ENCODE measurements around the gene CCR5AS.
"Not testable (repeated sequence)": the region's sequence is repeated elsewhere in the genome, so short reads cannot be mapped to it uniquely, and the experiment has no call there.

Gene CCR5AS

DNA sequence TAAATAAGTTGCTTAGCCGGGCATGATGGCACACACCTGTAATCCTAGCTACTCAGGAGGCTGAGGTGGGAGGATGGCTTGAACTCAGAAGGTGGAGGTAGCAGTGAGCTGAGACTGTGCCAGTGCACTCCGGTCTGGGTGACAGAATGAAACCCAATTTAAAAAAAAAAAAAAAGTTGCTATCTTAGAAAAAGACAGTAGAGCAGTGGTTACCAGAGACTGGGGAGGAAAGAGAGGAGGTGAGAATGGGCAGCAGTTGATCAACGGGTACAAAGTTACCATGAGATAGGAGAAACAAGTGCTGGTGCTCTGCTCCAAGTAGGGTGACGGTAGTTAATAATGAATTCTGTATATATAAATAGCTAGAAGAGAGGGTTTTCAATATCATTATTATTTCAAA, 53.8 kb downstream of the CCR5AS start:
- no peak for DNase-seq

DNA sequence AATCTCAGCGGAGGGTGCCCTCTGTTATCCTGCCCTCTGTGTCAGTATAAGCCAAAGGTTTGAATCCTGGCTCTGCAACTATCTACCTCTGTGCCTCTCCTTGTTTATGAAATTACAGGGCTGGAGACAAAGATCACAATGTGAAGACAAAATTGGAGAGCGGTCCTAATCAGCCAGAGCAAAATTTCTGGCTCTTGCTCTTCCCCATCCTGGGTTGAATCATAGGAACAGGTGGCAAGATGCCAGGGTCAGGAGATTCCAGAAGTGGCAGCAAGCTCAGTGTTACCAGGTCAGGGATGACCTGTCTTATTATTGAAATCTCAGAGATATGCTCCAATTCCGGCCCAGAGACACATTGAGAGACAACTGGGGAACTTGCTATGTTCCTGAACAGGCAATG, 55.2 kb downstream of the CCR5AS start:
- no peak for DNase-seq

DNA sequence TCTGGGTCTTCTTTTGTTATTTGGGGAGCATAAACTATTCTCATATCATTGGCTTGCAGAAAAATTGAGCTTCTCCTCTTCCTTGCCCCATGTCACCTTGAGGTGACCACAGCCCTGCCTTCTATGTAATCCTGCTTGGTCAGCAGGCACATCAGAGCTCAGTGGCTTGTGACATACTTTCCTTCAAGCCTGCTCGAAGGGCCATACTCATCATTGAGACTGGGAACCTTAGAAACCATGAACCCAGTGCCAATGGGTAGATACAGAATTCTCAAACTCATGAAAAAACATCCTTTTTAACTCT, 56.7 kb downstream of the CCR5AS start:
- DNase-seq, result no peak

DNA sequence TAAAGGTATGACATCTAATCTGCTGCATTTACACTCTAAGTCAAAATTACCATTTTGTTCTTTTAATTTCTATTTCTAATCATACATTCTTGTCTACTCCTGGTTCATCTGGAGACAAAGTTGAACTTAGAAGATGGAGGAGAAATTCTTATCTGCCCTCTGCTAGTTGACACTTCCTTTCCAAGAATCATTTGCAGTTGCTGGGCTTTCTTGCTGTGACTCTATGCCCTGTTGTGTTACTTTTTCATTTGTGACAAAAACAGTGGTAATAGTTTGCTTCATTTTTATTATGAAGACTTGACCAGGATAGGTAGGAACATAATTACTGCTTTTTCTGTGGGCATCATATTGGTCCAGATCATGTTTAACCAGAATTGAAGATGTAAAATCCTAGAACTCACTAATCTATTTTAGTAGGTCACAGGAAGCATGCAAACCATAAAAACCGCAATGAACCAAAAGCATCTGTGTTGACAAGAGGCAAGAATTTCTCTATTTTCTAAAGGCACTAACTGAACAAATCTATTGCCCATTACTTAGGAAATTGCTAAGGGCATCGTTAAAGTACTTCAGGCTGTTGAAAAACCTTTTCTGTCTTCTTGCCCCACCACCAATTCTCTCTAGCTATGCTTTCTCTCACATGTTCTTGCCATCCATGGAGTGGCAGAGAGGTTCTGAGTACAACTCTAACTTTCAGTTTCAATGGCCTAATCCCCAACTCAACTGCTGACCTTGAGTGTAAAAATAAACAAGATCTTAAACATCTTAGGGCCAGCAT, 57.2 kb downstream of the CCR5AS start:
- DNase-seq, result peak; percentile 49 to 67

DNA sequence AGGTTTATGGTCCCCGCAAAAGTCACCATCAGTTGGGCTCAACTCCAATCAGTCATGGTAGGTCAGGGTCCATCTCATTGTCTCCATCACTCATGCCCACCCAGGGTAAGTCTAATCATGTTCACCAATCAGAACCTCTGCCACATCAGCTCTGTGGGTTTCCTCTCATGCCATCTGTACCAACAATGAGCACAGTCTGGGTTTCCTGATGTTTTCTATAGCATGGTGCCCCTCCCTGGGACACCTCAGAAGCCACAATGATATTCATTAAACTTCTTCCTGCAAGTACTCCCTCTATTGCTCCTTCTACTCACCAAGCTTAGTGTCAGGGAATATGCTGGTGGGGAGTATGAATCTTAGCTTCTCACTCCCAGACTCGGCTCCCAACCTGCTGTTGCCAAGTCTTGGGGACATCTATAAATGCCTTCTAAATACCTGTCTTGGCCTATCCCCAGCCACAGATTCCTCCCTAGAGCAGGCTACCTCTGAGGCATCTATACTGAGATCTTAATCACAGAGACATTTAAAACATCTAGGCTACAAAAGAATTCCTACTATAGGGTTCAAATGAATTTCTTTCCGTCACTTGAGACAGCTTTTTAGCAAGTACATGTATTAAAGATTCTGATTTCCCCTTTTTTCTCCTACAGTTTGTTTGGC, 57.9 kb downstream of the CCR5AS start:
- no peak for DNase-seq

DNA sequence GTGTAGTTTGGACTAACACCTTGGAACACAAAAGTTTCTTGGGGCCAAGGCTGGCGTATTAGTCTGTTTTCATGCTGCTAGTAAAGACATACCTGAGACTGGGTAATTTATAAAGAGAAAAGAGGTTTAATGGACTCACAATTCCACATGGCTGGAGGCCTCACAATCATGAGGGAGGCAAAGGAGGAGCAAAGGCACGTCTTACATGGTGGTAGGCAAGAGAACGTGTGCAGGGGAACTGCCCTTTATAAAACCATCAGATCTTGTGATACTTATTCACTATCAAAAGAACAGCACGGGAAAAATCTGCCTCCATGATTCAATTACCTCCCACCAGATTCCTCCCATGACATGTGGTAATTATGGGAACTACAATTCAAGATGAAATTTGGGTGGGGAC, 62.4 kb downstream of the CCR5AS start:
- no peak for DNase-seq

DNA sequence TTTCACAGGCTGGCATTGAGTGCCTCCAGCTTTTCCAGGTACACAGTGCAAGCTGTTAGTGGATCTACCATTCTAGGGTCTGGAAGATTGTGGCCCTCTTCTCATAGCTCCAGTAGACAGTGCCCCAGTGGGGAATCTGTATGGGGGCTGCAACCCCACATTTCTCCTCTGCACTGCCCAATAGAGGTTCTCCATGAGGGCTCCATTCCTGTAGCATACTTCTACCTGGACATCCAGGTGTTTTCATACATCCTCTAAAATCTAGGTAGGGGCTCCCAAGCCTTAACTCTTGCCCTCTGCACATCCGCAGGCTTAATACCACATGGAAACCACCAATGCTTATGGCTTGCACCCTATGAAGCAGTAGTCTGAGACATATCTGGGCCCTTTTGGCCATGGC, 68.0 kb downstream of the CCR5AS start:
- DNase-seq, result no peak

DNA sequence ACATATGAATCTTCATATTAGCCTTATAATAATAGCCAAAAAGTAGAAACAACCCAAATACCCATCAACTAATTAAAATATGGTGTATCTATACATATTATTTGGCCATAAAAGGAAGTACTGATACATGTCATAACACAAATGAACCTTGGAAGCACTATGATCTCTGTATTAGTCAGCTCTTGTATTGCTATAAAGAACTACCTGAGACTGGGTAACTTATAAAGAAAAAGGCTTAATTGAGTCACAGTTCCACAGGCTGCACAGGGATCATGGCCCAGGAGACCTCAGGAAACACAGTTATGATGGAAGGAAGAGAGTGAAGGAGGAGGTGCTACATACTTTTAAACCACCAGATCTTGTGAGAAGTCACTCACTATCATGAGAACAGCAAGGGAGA, 69.0 kb downstream of the CCR5AS start:
- DNase-seq, result no peak

DNA sequence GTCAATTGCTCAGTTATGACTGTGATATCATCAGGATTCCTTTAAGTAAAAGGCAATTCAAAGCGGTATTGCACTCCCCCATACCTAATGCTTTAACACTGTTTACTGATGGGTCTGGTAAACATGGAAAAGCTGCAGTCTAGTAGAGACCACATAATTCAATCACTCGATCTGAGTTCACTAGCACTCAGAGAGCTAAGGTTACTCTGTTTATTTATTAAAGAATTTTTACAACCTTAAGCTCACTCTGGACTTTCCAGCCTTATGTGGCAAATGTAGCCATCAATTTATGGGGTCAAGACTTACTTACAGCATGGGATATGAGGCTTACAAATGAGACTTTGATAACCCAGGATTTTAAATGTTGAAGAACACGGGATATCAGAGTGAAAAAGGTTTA, 71.3 kb downstream of the CCR5AS start:
- no peak for DNase-seq

DNA sequence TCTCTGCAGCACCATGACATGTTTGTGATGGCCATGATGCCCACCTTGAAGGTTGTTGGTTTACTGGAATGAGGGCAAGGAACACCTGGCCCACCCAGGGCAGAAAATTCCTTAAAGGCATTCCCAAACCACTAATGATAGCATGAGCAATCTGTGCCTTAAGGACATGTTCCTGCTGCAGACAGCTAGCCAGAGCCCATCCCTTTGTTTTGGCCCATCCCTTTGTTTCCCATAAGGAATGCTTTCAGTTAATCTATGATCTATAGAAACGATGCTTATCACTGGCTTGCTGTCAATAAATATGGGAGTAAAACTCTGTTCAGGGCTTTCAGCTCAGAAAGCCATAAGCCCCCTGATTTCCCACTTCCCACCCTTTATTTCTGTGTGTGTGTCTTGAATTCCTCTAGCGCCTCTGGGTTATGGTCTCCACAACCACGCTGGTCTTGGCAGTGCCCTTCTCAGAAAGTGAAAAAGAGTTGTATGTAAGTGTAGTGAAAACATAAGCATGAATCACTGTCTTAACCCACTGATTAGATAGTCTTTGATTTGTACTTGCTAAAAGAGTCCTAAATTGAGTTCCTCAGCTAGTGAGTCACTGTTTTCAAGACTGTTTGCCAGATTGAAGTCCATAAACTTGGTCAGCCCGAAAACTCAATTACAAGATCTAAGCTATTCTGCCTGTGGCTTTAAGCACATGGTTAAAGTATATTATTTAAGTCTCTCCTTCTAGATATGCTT, 72.0 kb downstream of the CCR5AS start:
- no peak for DNase-seq

DNA sequence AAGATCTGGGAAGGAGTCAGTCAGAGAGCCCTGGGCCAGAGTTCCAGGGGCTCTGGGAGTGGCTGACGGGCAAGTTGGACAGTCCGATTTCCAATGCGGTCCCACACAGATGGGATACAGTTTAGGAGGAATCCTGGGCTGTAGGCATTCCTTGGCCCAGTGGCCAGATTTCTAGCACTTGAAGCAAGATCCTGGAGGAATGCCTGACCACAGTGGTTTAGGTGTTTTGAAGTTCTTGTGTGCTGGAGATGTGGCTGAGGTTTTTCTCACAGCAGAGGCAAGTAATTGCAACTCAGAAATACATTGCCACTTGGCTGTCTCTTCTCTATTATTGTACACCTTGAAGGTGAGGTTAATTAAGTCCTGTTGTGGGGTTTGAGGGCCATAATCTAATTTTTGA, 76.2 kb downstream of the CCR5AS start:
- not testable (repeated sequence) for DNase-seq

DNA sequence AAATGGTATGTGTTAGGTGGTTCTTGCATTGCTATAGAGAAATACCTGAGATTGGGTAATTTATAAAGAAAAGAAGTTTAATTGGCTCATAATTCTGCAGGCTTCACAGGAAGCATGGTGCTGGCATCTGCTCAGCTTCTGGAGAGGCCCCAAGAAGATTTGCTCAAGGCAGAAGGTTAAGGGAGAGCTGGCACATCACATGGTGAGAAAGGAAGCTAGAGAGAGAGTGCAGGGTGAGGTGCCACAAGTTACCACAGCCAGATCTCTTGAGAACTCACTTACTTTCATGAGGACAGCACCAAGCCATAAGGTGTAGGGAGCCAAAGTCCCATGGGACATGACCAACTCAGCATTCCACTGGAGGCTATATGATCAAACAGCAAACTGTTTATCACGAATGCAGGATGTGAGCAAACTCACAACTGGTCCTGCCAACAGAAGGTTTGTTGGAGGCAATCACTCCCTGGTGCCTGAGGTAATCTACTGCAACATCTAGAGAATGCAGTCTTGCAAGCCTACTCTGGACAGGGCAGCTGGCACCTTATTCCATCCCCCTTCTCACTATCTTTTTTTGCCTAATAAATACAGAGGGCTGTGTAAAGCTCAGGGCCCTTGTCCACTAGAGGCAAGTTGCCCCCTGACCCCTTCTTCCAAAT, 81.1 kb downstream of the CCR5AS start:
- DNase-seq, result no peak

DNA sequence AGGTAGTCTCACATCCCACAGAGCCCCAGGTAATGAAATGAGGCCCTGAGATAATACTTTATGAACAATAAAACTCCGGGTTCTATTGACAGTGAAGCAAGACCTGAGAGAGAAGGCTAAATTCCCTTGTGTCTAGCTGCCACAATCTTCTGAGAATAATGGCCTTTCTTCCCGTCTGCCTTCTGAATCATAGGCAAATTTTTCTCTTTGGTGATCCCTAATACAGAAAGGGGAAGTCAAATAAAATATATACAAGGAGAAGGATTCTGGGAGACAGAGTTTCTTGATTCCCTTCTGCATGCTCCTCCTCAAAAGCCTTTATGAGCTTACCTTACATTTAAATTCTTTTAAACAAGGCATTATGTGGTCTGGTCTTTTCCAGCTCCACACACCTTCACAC, 82.8 kb downstream of the CCR5AS start:
- DNase-seq, result no peak

DNA sequence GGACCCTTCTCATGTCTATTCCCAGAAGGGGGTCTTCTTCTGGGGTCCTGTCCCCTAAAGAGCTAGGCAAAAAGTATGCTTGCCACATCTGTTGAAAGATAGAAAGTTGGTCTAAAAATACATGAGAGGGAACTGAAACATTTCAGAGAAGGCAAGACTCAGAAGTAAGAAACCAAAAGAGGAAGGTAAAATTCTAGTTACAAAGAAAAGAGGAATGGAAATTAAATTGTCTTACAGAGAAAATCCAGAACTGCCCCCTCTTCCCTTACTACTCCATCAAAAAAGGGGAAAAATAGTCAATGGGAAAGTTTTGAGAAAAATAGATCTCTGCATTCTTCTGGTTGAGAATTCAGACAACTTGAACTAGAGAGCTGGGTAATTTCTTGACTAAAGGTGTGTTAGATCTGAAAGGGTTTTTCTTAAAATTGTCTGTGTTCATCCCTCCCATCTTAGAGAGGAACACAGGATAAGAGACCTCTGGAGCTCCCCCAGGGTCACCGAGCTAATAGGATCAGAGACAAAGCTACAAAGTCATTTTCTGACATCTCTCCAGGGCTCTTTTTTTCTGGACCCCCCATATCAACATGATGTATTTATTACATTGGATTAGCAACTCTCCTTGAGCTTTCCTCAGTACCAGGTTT, 85.3 kb downstream of the CCR5AS start:
- peak; percentile 42 to 43 for DNase-seq

DNA sequence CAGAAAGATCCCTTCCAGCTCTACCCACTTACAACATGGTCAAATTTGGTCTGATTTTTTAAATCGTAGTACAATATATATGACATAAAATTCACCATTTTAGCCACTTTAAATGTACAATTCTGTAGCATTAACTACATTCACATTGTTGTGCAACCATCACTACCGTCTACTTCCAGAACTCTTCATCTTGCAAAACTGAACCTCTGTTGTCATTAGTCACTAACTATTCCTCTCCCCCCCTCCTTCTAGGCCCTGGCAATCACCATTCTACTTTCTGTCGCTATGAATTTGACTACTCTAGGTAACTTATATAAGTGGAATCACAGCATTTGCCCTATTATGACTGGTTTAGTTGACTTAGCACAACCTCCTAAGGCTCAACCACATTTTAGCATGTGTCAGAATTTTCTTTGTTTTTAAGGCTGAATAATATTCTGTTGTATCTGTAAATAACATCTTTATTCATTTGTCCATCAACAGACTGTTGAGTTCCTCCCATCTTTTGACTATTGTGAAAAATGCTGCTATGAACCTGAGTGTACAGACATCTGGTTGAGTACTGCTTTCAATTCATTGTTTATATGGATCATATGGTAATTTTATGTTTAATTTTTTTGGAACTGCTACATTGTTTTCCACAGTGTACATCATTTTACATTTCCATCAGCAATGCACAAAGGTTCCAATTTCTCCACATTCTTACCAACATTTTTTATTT, 88.5 kb downstream of the CCR5AS start:
- DNase-seq, result no peak

DNA sequence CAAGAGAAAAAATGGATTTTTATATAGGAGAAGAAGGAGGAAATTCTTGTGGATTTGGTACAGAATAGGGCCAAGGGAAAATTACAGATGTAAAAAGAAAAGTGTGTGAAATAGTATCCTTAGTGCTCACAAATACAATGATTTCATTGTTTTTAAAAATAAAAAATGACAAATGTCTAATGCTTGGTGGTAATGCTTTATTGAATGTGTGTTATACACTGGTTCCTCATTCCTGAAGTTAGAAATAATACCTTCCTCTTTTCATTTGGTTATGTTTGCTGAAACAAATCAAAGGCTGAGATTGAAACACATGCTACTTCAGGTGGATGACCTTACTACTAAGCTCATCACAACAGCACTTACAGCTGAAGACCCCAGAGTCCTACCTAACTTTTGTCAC, 90.7 kb downstream of the CCR5AS start:
- DNase-seq, result peak in 1 of 2 experiments; percentile 30

DNA sequence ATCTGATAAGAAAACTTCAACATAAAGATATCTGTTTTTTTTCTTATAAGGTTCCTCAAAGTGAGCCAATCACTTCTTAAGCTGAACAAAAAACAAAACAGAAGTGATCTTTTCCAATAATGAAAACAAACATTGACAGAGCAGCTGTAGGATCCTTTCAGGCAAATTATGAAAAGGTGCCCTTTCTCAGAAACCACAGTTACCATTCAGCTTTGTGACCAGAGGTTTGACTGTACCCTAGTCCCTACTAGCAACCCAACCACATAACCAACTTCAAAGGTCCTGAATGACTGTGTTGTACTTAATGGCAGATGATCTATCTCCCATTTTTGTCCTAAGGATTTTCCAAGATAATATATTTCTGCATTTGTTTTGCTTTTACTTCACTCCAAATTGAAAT, 92.3 kb downstream of the CCR5AS start:
- DNase-seq, result no peak
